22Rv1 (cell line): ENCODE data around the gene TRMT1.

Source experiments
- ZFX ChIP-seq: fragments of 450-650 bp; IDR thresholded peaks from 2 replicates; pipeline ENCODE4 v1.6.1; 2017; ENCODE audit warnings: antibody characterized with exemption, borderline replicate concordance
- TF ChIP-seq, protein P1 (sequence below): fragments of 450-650 bp; IDR thresholded peaks from 2 replicates; pipeline ENCODE4 v1.5.1; 2017; ENCODE audit warnings: mild to moderate bottlenecking

- TF ChIP-seq, protein P1, sequence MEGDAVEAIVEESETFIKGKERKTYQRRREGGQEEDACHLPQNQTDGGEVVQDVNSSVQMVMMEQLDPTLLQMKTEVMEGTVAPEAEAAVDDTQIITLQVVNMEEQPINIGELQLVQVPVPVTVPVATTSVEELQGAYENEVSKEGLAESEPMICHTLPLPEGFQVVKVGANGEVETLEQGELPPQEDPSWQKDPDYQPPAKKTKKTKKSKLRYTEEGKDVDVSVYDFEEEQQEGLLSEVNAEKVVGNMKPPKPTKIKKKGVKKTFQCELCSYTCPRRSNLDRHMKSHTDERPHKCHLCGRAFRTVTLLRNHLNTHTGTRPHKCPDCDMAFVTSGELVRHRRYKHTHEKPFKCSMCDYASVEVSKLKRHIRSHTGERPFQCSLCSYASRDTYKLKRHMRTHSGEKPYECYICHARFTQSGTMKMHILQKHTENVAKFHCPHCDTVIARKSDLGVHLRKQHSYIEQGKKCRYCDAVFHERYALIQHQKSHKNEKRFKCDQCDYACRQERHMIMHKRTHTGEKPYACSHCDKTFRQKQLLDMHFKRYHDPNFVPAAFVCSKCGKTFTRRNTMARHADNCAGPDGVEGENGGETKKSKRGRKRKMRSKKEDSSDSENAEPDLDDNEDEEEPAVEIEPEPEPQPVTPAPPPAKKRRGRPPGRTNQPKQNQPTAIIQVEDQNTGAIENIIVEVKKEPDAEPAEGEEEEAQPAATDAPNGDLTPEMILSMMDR, result no peak
- no peak for TF ChIP-seq ZFX
Observed at GRCh38 chr19:13062317-13062716, 54.2 kb downstream of the TRMT1 start.
